Measurements from ENCODE around the gene MTHFSD. TPM values are rescaled to one million over a fixed set of nuclear protein-coding genes. Genes with fewer than 3 reads are reported as not detected.

Gene MTHFSD
- total and polyA plus RNA-seq, 9 donors, result 11.0 to 24.9 (median 21.8) TPM

GRCh38 chr16:86494039-86494564, 60.9 kb downstream of the MTHFSD start:
- no peak overlapping the region for H3K27ac ChIP-seq
- no peaks in the 10 kb centered on the region for H3K36me3 ChIP-seq
- DNase-seq, result no peak
- no peak overlapping the region for H3K4me3 ChIP-seq
- no peaks in the 10 kb centered on the region for H3K4me1 ChIP-seq (ENCODE audit: insufficient read depth)
- no peaks in the 10 kb centered on the region for H3K27me3 ChIP-seq
- no peak for TF ChIP-seq CTCF (IDR thresholded peaks at IDR 0.05)
- TF ChIP-seq EP300 (IDR thresholded peaks at IDR 0.05), result no peak
- no peak for TF ChIP-seq POLR2A (IDR thresholded peaks at IDR 0.05)
- H3K9me3 ChIP-seq, result peaks cover 0 to 3% of the 10 kb centered on the region in 2 donors
- intact Hi-C loops (cut with DNase I), result no loop called here
- WGBS, 3 donors, result 6 to 10% (median 6%) methylated on average over 22 of the region's 22 CpGs

- TF ChIP-seq EP300 (IDR thresholded peaks at IDR 0.05) (no peak), POLR2A (IDR thresholded peaks at IDR 0.05) (no peak), CTCF (IDR thresholded peaks at IDR 0.05) (no peak)
- Histone ChIP-seq H3K4me1 (ENCODE audit: insufficient read depth) (no peaks in the 10 kb centered on the region), H3K9me3 (peaks cover 0 to 3% of the 10 kb centered on the region in 2 donors), H3K27ac (no peak overlapping the region), H3K36me3 (no peaks in the 10 kb centered on the region), H3K4me3 (no peak overlapping the region), H3K27me3 (no peaks in the 10 kb centered on the region)
- WGBS, 3 donors, result 24 to 37% (median 24%) methylated on average over 9 of the region's 9 CpGs
- intact Hi-C loops (cut with DNase I), result no loop called here
- DNase-seq, result no peak
These were observed 61.9 kb downstream of the MTHFSD start for GRCh38 chr16:86492961-86493629.

- Histone ChIP-seq H3K36me3 (no peaks in the 10 kb centered on the region), H3K9me3 (peaks cover 0 to 3% of the 10 kb centered on the region in 2 donors), H3K27ac (no peak overlapping the region), H3K4me1 (ENCODE audit: insufficient read depth) (no peaks in the 10 kb centered on the region), H3K27me3 (no peaks in the 10 kb centered on the region), H3K4me3 (no peak overlapping the region)
- DNase-seq, result no peak
- TF ChIP-seq EP300 (IDR thresholded peaks at IDR 0.05) (no peak), CTCF (IDR thresholded peaks at IDR 0.05) (no peak), POLR2A (IDR thresholded peaks at IDR 0.05) (no peak)
- WGBS, 3 donors, result 62 to 77% (median 72%) methylated on average over 4 of the region's 4 CpGs
- intact Hi-C loops (cut with DNase I), result no loop called here
These were observed 62.6 kb downstream of the MTHFSD start for GRCh38 chr16:86492267-86492960.

- H3K27ac ChIP-seq, result no peak overlapping the region
- H3K4me3 ChIP-seq, result no peak overlapping the region
- 79 to 82% (median 80%) methylated on average over 7 of the region's 7 CpGs for WGBS, 3 donors
- intact Hi-C loops (cut with DNase I), result no loop called here
- TF ChIP-seq POLR2A (IDR thresholded peaks at IDR 0.05), result no peak
- no peak for TF ChIP-seq EP300 (IDR thresholded peaks at IDR 0.05)
- TF ChIP-seq CTCF (IDR thresholded peaks at IDR 0.05), result no peak
- peaks cover 0 to 3% of the 10 kb centered on the region in 2 donors for H3K9me3 ChIP-seq
- no peaks in the 10 kb centered on the region for H3K36me3 ChIP-seq
- H3K4me1 ChIP-seq (ENCODE audit: insufficient read depth), result no peaks in the 10 kb centered on the region
- no peak for DNase-seq
- H3K27me3 ChIP-seq, result no peaks in the 10 kb centered on the region
These were observed 63.4 kb downstream of the MTHFSD start for GRCh38 chr16:86491640-86492023.

Data from ovary (tissue), 9 donors.